SK-N-MC (cell line): ENCODE data around the gene PKIB.
A peak's percentile ranks its signal among the peaks of the same experiment; 100 is the strongest.

ENCODE experiments used
- DNase-seq: peaks from one replicate; pipeline ENCODE4 v3.0.0-alpha.2; 2011; ENCODE audit warnings: low read depth, low spot score
- H3K27ac ChIP-seq: fragments of 200-600 bp; sonication (generic); 2 replicates; pipeline ENCODE4 v1.5.1; 2016; ENCODE audit warnings: mixed run types
- H3K36me3 ChIP-seq: fragments of 200-600 bp; sonication (generic); 2 replicates; pipeline ENCODE4 v1.6.1; 2017; ENCODE audit warnings: antibody characterized with exemption, low read length, mixed read lengths; ENCODE audit not compliant: insufficient read depth
- H3K4me3 ChIP-seq: fragments of 200-600 bp; sonication (generic); 2 replicates; pipeline ENCODE4 v1.5.1; 2016
- H3K9ac ChIP-seq: fragments of 200-600 bp; sonication (generic); 2 replicates; pipeline ENCODE4 v1.8.0; 2017; ENCODE audit warnings: mixed run types, mixed read lengths; ENCODE audit not compliant: insufficient read length
- H3K9me3 ChIP-seq: fragments of 200-600 bp; sonication (generic); 2 replicates; pipeline ENCODE4 v1.6.1; 2017; ENCODE audit warnings: low read depth, mild to moderate bottlenecking, antibody characterized with exemption, low read length, moderate library complexity, mixed read lengths
- EZH2 ChIP-seq: fragments of 200-600 bp; sonication (generic); IDR thresholded peaks from one replicate; pipeline ENCODE4 v1.6.1; 2017; ENCODE audit warnings: antibody characterized with exemption
- FOXP2 ChIP-seq: optimal IDR thresholded peaks from 2 replicates; pipeline ENCODE3; 2011; ENCODE audit warnings: mild to moderate bottlenecking, moderate library complexity; ENCODE audit not compliant: insufficient read depth; ENCODE audit errors: extremely low read length, control extremely low read depth
- POLR2AphosphoS5 ChIP-seq: IDR thresholded peaks from 2 replicates; pipeline ENCODE4 v1.6.1; 2012; ENCODE audit warnings: mild to moderate bottlenecking, low read depth, low read length, borderline replicate concordance

Gene PKIB, protein sequence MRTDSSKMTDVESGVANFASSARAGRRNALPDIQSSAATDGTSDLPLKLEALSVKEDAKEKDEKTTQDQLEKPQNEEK

DNA sequence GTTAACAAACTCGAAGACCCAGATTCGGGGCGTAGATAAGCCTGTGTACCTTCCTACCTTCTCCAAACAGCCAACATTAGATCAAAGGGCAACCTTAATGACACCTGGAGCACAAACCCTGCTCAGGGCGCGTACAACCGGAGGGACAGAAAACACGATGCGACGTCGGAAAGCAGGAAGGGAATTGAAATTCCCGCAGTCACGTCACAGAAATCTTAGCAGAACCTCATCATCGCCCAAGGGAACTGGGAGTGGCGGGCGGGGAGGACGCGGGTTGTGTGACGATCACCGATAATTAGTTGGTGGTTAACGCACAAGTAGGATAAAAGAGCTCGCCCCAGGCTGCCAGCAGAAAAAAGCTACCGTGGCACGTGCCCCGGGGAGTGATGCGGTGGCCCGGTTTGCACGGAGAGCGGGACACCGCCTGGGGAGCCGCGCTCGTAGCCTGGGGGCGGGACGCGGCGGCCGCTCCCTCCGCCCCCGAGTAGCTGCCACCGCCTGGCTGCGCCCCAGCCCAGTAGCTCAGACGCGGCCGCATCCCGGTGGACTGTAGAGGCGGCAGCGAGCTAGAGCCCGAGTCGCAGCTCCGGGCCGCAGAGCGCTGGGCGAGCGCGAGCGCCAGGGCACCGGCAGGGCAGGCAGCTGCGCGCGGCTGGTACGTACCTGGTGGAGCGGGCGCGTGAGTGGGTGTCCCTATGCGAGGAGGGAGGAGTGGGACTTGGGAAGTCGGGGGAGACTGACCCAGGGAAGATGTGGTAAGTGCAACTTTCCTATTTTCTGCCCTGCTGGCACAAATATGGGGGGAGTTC is at the start of gene PKIB:
TSS of gene PKIB (plus strand) at position 525 of the 809 bp plus-strand sequence. CDS start 107,390 bp downstream, outside the sequence.
- DNase-seq: no peak
- Histone ChIP-seq H3K4me3 (peak within 1 kb of the TSS; percentile 75), H3K9ac (no peak within 1 kb of the TSS), H3K27ac (no peak within 1 kb of the TSS), H3K36me3 (no peaks in the 10 kb centered on the region), H3K9me3 (no peaks in the 10 kb centered on the region)
- TF ChIP-seq EZH2 (no peak), FOXP2 (peak; percentile 42)

DNA sequence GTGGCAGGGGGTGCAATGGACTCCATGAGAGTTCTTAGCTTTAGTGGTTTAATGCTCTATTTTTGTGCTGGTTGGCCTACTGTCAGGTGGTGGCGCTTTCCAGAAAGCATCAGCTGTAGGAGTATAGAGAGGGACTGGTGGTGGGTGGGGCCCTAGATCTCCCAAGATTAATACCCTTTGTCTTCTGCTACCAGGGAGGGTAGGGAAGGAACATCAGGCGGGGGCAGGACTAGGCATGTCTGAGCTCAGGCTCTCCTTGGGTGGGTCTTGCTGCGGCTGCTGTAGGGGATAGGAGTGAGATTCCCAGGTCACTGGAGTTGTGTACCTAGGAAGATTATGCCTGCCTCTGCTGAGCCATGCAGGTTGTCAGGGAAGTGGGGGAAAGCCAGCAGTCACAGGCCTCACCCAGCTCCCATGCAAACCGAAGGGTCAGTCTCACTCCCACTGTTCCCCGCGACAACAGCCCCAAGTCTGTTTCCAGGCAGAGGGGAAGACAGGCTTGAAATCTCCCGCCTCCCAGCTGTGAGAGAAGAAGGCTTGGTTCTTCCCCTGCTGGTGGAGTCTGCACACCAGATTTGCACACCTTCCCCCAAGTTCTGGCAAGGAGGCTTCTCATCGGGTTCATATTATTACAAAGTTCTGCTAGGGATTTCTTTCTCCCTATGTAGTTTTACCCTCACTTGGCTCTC is 46.7 kb upstream of the PKIB start:
- Histone ChIP-seq H3K36me3 (no peaks in the 10 kb centered on the region), H3K9ac (no peak overlapping the region), H3K9me3 (no peaks in the 10 kb centered on the region), H3K27ac (no peak overlapping the region), H3K4me3 (no peak overlapping the region)
- TF ChIP-seq EZH2: no peak
- TF ChIP-seq POLR2AphosphoS5: no peak
- no peak for DNase-seq

DNA sequence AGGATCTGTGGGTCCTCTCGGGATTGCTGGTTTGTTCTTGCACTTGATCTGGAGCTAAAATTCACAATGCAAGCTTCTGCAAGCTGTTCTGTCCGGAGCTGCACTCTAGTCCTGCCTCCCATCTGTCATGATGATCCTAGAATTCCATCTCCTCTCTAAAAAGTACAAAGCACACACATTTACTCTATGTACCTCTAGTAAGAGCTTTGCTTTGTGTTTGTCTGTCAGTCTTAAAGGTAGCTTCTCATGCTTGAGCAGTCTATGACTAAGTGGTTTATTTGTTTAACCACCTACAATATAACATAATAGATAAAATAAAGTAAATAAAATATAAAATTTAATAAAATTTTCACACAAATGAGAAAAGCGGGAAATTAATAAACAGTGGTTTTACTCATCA is 46.0 kb upstream of the PKIB start:
- no peak for TF ChIP-seq FOXP2
- no peak for TF ChIP-seq EZH2
- TF ChIP-seq POLR2AphosphoS5: no peak
- Histone ChIP-seq H3K27ac (no peak overlapping the region), H3K4me3 (no peak overlapping the region), H3K36me3 (no peaks in the 10 kb centered on the region), H3K9me3 (no peaks in the 10 kb centered on the region), H3K9ac (no peak overlapping the region)
- no peak for DNase-seq

DNA sequence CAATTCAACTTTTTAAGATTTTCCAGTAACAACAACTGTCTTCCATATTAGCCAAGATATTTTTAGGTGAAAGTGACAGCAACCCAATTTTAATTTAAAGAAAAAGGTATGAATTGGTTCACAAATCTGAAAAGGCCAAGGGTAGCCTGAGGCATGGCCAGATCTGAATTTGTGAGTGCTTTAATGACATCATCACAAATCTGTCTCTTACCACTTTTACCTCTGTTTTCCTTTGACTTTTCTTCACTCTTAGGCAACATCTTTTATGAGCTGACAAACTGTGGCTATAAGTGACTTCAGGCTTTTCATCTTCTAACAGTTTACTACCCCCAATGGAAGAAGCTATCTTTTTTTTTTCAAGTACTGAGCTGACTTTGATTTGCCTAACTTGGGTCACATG is 44.5 kb upstream of the PKIB start:
- no peaks in the 10 kb centered on the region for H3K36me3 ChIP-seq
- no peaks in the 10 kb centered on the region for H3K9me3 ChIP-seq
- H3K27ac ChIP-seq: no peak overlapping the region
- H3K4me3 ChIP-seq: no peak overlapping the region
- DNase-seq: no peak
- H3K9ac ChIP-seq: no peak overlapping the region
- TF ChIP-seq FOXP2: no peak
- no peak for TF ChIP-seq EZH2
- TF ChIP-seq POLR2AphosphoS5: no peak

DNA sequence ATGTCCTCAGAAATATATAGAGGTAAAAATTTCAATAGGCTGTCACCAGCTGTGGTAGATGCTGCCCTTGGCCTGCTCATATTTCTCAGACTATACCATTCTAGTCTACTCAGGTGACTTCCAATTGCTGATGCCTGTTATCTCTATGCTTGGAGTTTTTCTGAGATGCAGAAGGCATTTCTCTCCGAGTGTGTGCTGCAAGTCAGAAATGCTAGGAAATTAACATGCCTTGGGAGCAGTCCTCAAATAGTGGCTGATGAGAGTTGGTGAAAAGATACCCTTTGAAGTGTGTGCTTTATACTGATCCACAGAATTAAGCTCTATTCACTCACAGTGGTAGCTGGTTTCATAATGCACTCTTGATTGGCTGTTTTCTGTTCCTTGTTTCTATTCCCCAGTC is 43.2 kb upstream of the PKIB start:
- no peaks in the 10 kb centered on the region for H3K36me3 ChIP-seq
- no peak for DNase-seq
- TF ChIP-seq FOXP2: no peak
- TF ChIP-seq EZH2: no peak
- TF ChIP-seq POLR2AphosphoS5: no peak
- H3K9ac ChIP-seq: no peak overlapping the region
- no peaks in the 10 kb centered on the region for H3K9me3 ChIP-seq
- H3K27ac ChIP-seq: no peak overlapping the region
- no peak overlapping the region for H3K4me3 ChIP-seq

DNA sequence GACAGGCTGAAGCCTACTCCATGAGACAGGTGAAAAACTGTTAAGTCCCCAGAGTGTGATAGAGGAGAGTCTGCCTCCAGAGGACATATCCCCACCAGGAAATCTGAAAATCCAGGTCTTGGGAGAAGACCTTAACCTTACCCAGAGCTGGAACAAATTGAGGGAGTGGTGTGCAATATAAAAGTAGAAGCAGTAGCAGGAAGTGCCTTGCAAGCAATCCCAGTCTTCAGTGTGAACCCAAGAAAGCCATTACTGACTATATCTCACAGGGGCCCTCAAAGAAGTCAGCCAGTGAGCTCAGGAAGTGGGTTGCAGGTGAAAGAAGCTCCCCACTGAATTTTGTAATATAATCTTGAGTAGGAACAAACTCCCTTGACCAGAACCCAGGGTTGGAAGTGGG is 41.9 kb upstream of the PKIB start:
- no peak for TF ChIP-seq EZH2
- TF ChIP-seq POLR2AphosphoS5: no peak
- no peak for TF ChIP-seq FOXP2
- Histone ChIP-seq H3K9ac (no peak overlapping the region), H3K9me3 (no peaks in the 10 kb centered on the region; the same call in 1 of the 2 replicates), H3K4me3 (no peak overlapping the region), H3K27ac (no peak overlapping the region), H3K36me3 (no peaks in the 10 kb centered on the region)
- no peak for DNase-seq

DNA sequence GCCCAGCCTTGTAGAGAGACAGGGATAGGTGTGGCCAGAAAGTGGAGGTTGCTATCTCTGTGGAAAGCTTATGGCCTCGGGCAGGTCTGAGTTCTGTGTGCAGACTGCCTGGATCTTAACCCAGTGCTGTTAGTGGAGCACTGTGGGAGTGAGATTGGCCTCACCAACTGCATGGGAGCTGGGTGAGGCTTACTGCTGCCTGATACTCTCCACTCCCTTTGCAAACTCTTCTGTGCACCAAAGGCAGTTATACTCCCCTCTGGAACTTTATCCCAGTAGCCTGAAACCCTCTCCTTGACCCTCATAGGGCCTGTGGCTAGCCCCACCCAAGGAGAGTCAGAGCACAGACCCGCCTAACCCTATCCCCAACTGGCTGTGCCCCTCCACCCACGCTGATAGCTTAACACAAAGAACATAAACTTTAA is 41.4 kb upstream of the PKIB start:
- Histone ChIP-seq H3K27ac (no peak overlapping the region), H3K9me3 (no peaks in the 10 kb centered on the region; the same call in 1 of the 2 replicates), H3K4me3 (no peak overlapping the region), H3K36me3 (no peaks in the 10 kb centered on the region), H3K9ac (no peak overlapping the region)
- DNase-seq: no peak
- TF ChIP-seq POLR2AphosphoS5: no peak
- no peak for TF ChIP-seq EZH2
- TF ChIP-seq FOXP2: no peak

DNA sequence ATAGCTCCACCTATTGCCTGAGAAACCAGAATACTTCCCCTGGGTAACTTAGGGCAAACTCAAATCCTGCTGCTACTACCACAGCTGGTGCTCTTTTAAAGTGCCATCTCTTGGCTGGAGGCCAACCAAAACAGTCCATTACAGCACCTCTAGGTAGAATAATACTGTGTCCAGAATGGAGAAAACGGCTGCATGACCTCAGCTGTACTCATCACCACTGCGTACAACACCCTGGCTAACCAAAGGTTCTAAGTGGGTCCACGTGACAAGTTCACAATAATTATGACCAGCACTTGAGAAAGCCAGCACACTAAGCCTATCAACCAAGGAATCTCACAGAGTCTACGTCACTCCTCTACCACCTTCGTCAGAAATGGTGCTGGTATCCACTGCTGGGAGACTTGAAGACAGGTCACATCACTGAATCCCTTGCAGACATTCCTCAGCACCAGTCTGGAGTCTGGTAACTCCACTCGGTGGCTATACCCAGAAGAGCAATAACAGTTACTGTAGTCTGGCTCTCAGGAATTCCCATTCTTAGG is 40.9 kb upstream of the PKIB start:
- Histone ChIP-seq H3K27ac (no peak overlapping the region), H3K9ac (no peak overlapping the region), H3K4me3 (no peak overlapping the region), H3K9me3 (no peaks in the 10 kb centered on the region; the same call in 1 of the 2 replicates), H3K36me3 (no peaks in the 10 kb centered on the region)
- no peak for DNase-seq
- no peak for TF ChIP-seq EZH2
- TF ChIP-seq POLR2AphosphoS5: no peak
- no peak for TF ChIP-seq FOXP2
